IPS-20b (cell line): ENCODE data around the gene DKC1.

ENCODE experiments used
- H3K27ac ChIP-seq: one replicate; pipeline ENCODE4 v1.5.1; 2013; ENCODE audit warnings: low read length
- H3K27me3 ChIP-seq: 2 replicates; pipeline ENCODE4 v1.6.1; 2013; ENCODE audit warnings: mild to moderate bottlenecking, low read length, inconsistent platforms; ENCODE audit not compliant: insufficient read depth
- H3K36me3 ChIP-seq: 2 replicates; pipeline ENCODE4 v1.6.1; 2013; ENCODE audit warnings: low read depth, mild to moderate bottlenecking, inconsistent platforms, low read length, moderate library complexity; ENCODE audit not compliant: insufficient read depth
- H3K4me1 ChIP-seq: 2 replicates; pipeline ENCODE4 v1.6.1; 2013; ENCODE audit warnings: mild to moderate bottlenecking, control low read depth, inconsistent platforms, low read length, moderate library complexity; ENCODE audit not compliant: insufficient read depth
- H3K4me3 ChIP-seq: 2 replicates; pipeline ENCODE4 v1.5.1; 2013; ENCODE audit warnings: mild to moderate bottlenecking, low read length, inconsistent platforms
- H3K9ac ChIP-seq: 2 replicates; pipeline ENCODE4 v1.6.1; 2013; ENCODE audit warnings: low read depth, mild to moderate bottlenecking, inconsistent platforms, low read length, moderate library complexity
- H3K9me3 ChIP-seq: 2 replicates; pipeline ENCODE4 v1.6.1; 2013; ENCODE audit warnings: mild to moderate bottlenecking, low read depth, low read length, inconsistent platforms; ENCODE audit not compliant: insufficient read depth

Gene DKC1

DNA sequence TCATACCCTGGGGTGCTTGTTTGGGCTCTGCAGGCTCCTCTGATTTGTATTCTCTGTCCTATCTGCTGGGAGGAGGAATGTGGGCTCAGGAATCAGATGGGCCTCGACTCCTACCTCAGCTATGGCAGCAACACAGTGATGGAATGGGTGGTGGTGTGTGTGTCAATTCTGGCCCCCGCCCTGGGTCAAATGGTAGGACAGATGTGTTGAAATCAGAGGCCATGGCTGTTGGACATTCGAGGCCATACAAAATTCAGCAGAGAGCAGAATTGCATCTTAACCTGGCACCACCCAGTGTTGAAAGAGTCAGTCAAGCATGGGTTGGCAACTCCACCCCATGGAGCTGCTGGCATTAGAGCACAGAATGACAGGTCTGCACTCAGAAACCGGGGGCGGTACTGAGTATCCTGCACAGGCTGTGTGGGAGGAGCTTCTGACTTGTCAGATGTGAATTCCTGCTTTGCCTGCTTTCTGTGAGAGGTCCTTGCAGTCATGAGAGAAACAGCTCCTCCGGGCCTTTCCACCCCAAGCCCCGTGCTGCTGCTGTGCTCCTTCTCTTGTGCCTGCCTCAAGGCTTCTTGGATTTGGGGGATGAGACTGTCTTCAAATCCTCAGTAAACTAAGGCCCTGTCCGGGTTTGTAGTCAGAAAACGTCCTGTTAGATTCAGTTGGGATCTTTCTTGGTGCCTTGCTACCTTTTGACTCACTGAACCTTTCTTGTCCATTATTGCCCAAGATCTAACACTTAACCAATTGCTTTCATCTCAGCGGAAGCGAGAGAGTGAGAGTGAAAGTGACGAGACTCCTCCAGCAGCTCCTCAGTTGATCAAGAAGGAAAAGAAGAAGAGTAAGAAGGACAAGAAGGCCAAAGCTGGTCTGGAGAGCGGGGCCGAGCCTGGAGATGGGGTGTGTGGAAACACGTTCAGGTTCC is 13.0 kb downstream of the DKC1 start:
- Histone ChIP-seq H3K36me3 (peaks cover 73% of the 10 kb centered on the region), H3K27me3 (no peaks in the 10 kb centered on the region), H3K9me3 (no peaks in the 10 kb centered on the region), H3K27ac (no peak overlapping the region), H3K4me3 (no peak overlapping the region), H3K4me1 (no peaks in the 10 kb centered on the region), H3K9ac (no peak overlapping the region)

GRCh38 chrX:154776753-154777152 is 14.1 kb downstream of the DKC1 start:
- Histone ChIP-seq H3K4me1 (no peaks in the 10 kb centered on the region), H3K27ac (no peak overlapping the region), H3K4me3 (no peak overlapping the region), H3K36me3 (peaks cover 62% of the 10 kb centered on the region), H3K27me3 (no peaks in the 10 kb centered on the region), H3K9ac (no peak overlapping the region), H3K9me3 (no peaks in the 10 kb centered on the region)

DNA sequence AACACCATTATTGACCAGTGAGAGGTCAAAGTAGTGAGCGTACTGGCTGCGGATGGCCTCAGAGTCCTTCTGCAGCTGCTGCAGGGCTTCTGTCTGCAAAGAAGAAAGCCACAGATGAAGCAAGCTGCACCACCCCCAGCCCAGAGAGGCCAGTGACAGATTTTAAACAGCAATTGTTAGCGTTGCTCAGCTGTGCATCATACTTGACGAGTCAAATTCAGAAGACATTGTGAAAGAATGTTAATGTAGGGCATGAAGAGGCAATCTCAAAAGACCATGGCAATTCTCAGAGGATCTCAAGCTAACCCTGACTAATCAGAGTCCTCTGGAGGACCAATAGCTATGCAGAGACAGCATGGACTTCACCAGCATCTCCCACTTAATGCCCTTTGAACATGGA is 16.6 kb downstream of the DKC1 start:
- no peaks in the 10 kb centered on the region for H3K9me3 ChIP-seq
- H3K4me1 ChIP-seq, result no peaks in the 10 kb centered on the region
- no peak overlapping the region for H3K4me3 ChIP-seq
- H3K27me3 ChIP-seq, result no peaks in the 10 kb centered on the region
- H3K36me3 ChIP-seq, result peaks cover 44% of the 10 kb centered on the region
- no peak overlapping the region for H3K9ac ChIP-seq
- H3K27ac ChIP-seq, result no peak overlapping the region

DNA sequence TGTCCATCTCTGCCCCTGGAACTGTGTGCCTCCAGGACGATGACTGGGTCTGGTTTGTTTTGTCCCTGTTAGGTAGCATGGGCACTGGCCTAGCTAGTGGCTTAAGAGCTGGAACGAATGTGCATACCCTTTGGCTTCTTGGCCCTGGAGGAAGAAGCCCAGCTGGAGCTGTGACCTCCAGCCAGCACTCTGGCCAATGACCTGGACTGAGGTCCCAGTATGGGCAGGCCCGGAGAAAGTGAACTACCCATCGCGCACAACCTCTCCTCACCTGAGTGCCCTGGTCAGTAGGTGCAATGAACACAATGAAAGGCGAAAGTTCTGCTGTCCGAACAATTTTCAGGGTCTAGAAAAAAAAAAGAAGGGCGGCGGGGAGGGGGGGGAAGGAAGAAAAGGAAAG is 18.3 kb downstream of the DKC1 start:
- Histone ChIP-seq H3K4me3 (no peak overlapping the region), H3K9ac (no peak overlapping the region), H3K4me1 (no peaks in the 10 kb centered on the region), H3K27ac (no peak overlapping the region), H3K36me3 (peaks cover 27% of the 10 kb centered on the region), H3K27me3 (no peaks in the 10 kb centered on the region), H3K9me3 (no peaks in the 10 kb centered on the region)

DNA sequence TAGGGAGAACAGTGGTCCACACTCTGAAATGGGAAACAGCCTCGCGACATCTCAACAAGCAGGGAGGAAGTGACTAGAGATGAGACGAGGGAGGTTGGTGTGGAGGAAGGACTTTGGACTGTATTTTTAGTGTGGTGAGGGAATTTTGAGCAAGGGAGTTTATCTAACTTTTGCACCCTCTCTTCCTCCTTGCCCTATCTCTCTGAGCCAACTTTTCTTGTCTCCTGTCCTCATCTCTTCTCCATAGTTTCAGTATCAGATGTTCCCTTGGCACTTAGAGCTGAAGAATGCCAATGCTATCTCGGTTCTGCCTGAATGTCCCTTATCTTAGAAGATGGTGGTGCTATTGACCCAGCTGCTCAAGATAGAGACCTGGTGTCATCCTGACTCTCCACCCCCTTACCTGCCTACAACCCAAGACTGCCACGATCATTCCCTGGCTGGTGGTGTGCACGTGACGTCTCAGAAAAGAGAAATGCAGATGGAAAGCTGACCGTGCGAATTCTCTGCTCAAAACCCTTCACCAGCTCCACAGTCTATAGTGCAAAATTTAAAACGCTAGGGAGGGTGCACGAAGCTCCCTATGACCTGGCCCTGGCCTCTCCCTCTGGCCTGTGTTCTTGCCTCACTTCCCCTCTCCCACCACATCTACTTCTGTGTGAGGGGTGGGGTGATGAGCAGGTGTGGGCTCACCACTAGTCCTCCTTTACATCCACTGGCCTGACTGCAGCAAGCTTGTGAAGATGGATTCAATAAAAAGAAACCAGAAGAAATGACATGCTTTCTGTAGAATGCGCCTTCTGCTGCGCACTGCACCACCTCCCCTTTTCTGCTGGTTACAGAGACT is 21.7 kb downstream of the DKC1 start:
- Histone ChIP-seq H3K27me3 (no peaks in the 10 kb centered on the region), H3K27ac (no peak overlapping the region), H3K36me3 (no peaks in the 10 kb centered on the region), H3K4me3 (no peak overlapping the region), H3K9ac (no peak overlapping the region), H3K4me1 (no peaks in the 10 kb centered on the region), H3K9me3 (no peaks in the 10 kb centered on the region)

DNA sequence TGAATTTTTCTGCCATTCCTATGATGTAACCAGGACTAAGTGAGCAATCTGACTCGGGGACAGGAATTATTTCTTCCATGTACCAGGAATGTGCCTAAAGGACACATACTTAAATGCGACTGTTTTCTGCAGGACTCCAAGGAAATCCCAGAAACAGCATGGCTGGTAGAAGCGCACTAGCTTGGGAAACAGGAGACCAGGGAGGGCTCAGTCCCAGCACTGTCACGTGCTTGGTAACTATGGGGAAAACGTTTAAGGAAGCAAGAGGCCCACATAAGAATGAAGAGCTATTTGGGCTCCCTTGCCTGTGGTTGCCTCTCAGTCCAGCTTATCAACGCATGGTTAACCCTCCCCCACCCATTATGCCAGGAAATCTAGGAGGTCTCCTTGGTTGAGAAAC is 23.1 kb downstream of the DKC1 start:
- no peak overlapping the region for H3K9ac ChIP-seq
- H3K36me3 ChIP-seq, result no peaks in the 10 kb centered on the region
- H3K4me3 ChIP-seq, result no peak overlapping the region
- no peaks in the 10 kb centered on the region for H3K27me3 ChIP-seq
- no peaks in the 10 kb centered on the region for H3K4me1 ChIP-seq
- no peak overlapping the region for H3K27ac ChIP-seq
- H3K9me3 ChIP-seq, result no peaks in the 10 kb centered on the region

- Histone ChIP-seq H3K9ac (no peak overlapping the region), H3K36me3 (no peaks in the 10 kb centered on the region), H3K4me1 (no peaks in the 10 kb centered on the region), H3K4me3 (no peak overlapping the region), H3K27me3 (peaks cover 1% of the 10 kb centered on the region; the same call in 1 of the 2 replicates), H3K9me3 (no peaks in the 10 kb centered on the region), H3K27ac (no peak overlapping the region)
Measured at GRCh38 chrX:154791467-154791866, 28.8 kb downstream of the DKC1 start.

GRCh38 chrX:154791939-154792338 is 29.3 kb downstream of the DKC1 start:
- no peaks in the 10 kb centered on the region for H3K36me3 ChIP-seq
- no peaks in the 10 kb centered on the region for H3K4me1 ChIP-seq
- peaks cover 6% of the 10 kb centered on the region; the same call in 1 of the 2 replicates for H3K27me3 ChIP-seq
- no peak overlapping the region for H3K9ac ChIP-seq
- H3K9me3 ChIP-seq, result no peaks in the 10 kb centered on the region
- H3K4me3 ChIP-seq, result no peak overlapping the region
- H3K27ac ChIP-seq, result no peak overlapping the region

DNA sequence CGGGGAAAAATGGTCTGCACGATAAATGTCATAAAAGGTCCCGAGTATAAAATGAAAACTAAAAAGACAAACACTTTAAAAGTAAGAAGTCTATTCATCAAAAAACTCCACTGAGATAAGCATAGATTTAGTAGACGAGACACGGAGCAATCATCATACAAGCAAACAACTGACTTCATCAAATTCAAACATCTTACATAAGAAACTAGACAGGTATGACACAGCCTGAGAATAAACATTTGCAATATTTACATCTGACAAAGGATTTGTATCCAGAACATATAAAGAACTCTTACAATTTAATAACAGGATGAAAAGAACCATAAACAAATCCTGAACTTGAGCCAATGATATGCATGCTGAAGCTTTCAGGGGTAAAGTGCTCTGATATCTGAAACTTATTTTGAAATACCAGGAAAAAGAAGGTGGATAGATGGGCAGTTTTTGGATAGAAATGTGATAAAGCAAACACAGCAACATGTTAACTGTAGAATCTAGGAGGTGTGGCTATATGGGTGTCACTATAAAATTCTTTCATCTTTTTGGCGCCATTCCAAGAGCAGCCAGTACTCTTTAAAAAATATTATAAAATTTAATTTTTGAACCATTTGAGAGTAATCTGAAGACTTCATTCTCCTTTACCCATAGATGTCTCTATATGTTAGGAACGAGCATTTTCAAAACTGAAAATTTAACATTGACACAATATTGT is 30.6 kb downstream of the DKC1 start:
- Histone ChIP-seq H3K27me3 (peaks cover 18% of the 10 kb centered on the region; the same call in 1 of the 2 replicates), H3K36me3 (no peaks in the 10 kb centered on the region), H3K4me3 (no peak overlapping the region), H3K4me1 (no peaks in the 10 kb centered on the region), H3K9me3 (no peaks in the 10 kb centered on the region), H3K9ac (no peak overlapping the region), H3K27ac (no peak overlapping the region)

DNA sequence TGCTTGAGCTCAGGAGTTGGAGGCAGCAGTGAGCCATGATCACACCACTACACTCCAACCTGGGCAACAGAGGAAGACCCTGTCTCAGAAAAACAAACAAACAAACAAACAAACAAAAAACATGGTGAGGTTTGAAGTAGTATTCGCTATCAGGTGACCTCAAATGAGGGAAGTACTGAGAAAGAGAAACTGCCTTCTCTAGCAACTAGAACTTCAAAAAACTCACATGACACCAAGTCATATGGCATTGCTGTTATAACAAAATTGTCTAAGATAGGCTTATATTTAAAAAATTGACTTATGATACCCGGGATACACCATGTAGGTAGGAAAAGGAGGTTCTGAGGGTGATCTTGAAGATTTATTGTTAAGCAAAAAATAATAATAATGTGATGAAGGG is 32.4 kb downstream of the DKC1 start:
- no peak overlapping the region for H3K9ac ChIP-seq
- H3K27ac ChIP-seq, result no peak overlapping the region
- peaks cover 4% of the 10 kb centered on the region; the same call in 1 of the 2 replicates for H3K4me1 ChIP-seq
- H3K27me3 ChIP-seq, result peaks cover 28% of the 10 kb centered on the region; the same call in 1 of the 2 replicates
- H3K4me3 ChIP-seq, result no peak overlapping the region
- no peaks in the 10 kb centered on the region for H3K36me3 ChIP-seq
- no peaks in the 10 kb centered on the region for H3K9me3 ChIP-seq

DNA sequence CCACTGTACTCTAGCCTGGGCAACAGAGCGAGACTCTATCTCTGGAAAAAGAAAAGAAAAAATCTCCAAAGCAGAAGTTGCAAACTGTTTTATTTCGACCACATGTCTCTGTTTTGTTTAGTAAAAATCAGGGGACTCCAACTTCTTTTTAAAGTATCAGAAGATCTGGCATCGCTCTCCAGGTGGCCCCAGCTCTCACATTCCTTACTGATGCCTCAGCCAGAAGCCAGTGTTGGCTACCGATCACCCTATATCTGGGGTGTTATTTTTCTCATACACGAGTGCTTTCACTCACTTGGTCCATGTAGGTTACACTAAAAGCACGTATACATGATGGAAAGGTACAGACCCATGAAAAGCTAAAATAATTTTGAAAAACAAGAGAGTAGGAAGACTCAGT is 34.3 kb downstream of the DKC1 start:
- H3K9me3 ChIP-seq, result no peaks in the 10 kb centered on the region

More for the DNA sequence above, 34.3 kb downstream of the DKC1 start:
- no peak overlapping the region for H3K9ac ChIP-seq
- no peak overlapping the region for H3K4me3 ChIP-seq
- no peaks in the 10 kb centered on the region for H3K36me3 ChIP-seq
- peaks cover 48% of the 10 kb centered on the region for H3K27me3 ChIP-seq
- H3K27ac ChIP-seq, result no peak overlapping the region
- peaks cover 4% of the 10 kb centered on the region; the same call in 1 of the 2 replicates for H3K4me1 ChIP-seq
